Ovary (tissue), 9 donors: ENCODE results near the gene DCAF4. TPM values are rescaled to one million over a fixed set of nuclear protein-coding genes. Genes with fewer than 3 reads are reported as not detected.

Source experiments
- DNase-seq, 5 donors: peaks; one replicate each; pipeline ENCODE4 v3.0.0-alpha.2; 2019 to 2020
- H3K27ac ChIP-seq, 2 donors: fragments of 200-600 bp; one replicate each; pipeline versions ENCODE4 v1.5.1 to v1.8.0; 2019 to 2022
- H3K27me3 ChIP-seq: fragments of 200-600 bp; one replicate; pipeline ENCODE4 v1.8.0; 2022
- H3K36me3 ChIP-seq: fragments of 200-600 bp; sonication (generic); one replicate; pipeline ENCODE4 v1.5.1; 2019
- H3K4me1 ChIP-seq: one replicate; pipeline ENCODE4 v1.8.1; 2013; ENCODE audit warnings: mild to moderate bottlenecking, moderate library complexity; ENCODE audit not compliant: insufficient read depth
- H3K4me3 ChIP-seq: fragments of 200-600 bp; sonication (generic); one replicate; pipeline ENCODE4 v1.5.1; 2017
- H3K9me3 ChIP-seq, 2 donors: fragments of 200-600 bp in 1 of 2; sonication (generic) in 1 of 2; one replicate each; pipeline versions ENCODE4 v1.5.1 to v1.8.1; 2013 to 2019; ENCODE audit warnings: mild to moderate bottlenecking in 1 of 2, moderate library complexity in 1 of 2
- EP300 ChIP-seq: sonication (generic); formaldehyde crosslinking; IDR thresholded peaks from one replicate; pipeline ENCODE4 v1.6.1; 2017; ENCODE audit warnings: antibody characterized with exemption
- POLR2A ChIP-seq: fragments of 450-650 bp; IDR thresholded peaks from one replicate; pipeline ENCODE4 v1.6.1; 2017; ENCODE audit warnings: antibody characterized with exemption, mild to moderate bottlenecking, moderate library complexity
- WGBS, 3 donors: extraction: QIAGEN DNeasy Blood & Tissue Kit in 1 of 3; methylation state at CpG; one replicate each; pipeline versions ENCODE4 v1.1.5 to v1.1.7; 2013 to 2017; 5-methylcytosine and 5-hydroxymethylcytosine counted together
- intact Hi-C, 4 donors: fragments of 100-400 bp; cut with DNase I; formaldehyde crosslinking; loops; one replicate each; pipeline versions ENCODE4 v1.11.0 to v1.15.1; 2022 to 2023
- polyA plus RNA-seq, 2 donors: library from polyadenylated mRNA; stranded (reverse); fragments of 200-250 nt in 1 of 2; fragments of 350-450 nt in 1 of 2; fragmentation: Illumina TruSeq in 1 of 2; extraction: RNeasy Lipid Tissue Mini Kit (QIAGEN cat#74804) in 1 of 2; gene quantifications; one replicate each; pipeline ENCODE4 v1.2.3, GENCODE V29; 2013 to 2014
- total RNA-seq, 7 donors: library from RNA; depleted of rRNA in 2 of 7; stranded (reverse); fragments of >200 nt in 2 of 7; fragmentation: NEBNext Ultra II Directional in 3 of 7; extraction: Animal tissue kit (Norgen Biotek cat#: 25700) in 3 of 7; gene quantifications; one replicate each; pipeline versions ENCODE4 v1.1.0 to v1.2.4, GENCODE V29; 2016 to 2023
- TF ChIP-seq, protein P1 (sequence below), 3 donors: fragments of 450-650 bp in 2 of 3; fragments of 200-600 bp in 1 of 3; IDR thresholded peaks; one replicate each; pipeline versions ENCODE4 v1.5.1 to v1.8.0; 2016 to 2022; ENCODE audit warnings: antibody characterized with exemption in 3 of 3, mild to moderate bottlenecking in 1 of 3
- donor health status: DM: no; HTN: no; CAD: no; lungs with moderate emphysema.
- donor health status: DM: no; HTN: no; CAD: no.
- donor health status: Bipolar disorder and iron deficiency.
- donor health status: DM: yes; HTN: yes; CAD: no.
- donor health status: DM: no; HTN: no; CAD: no.
- donor health status: DM: yes; HTN: yes; CAD: no.

Gene DCAF4
- total and polyA plus RNA-seq, 9 donors, result 12.2 to 31.1 (median 20.4) TPM

DNA sequence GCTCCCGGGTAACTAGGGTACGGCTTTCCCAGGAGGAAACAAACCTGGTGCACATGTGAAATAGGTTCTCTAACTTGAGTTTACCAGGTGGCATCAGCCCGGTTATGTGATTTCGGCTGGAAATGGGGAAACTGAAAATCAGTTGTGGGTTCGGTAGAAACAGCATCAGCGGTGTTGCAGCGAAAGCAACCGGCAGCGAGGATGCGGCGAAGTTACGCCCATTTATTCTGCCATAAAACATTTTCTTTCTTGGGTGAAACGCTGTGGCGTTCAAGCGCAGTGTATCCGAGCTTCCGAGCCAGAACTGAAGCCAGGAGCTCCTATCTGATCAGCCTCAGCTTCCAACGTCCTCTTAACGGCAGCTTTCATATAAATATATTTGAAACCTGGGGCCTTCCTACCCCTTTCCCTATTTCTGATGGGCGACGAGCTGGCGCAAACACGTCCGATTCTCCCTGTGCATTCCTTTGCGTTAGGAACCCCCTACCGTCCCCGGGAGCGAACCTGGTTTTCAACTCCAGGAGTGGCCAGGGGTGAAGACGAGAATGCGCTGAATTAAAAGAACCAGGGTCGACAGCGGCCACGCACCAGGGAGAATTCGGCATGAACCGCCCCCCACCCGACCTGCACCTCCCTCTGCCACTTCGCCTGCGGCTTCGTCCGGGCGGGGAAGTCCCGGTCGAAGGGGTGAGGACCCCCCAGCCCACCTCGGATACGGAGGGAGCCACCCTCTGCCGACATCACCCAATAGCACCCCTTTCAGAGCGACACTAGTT, 34.0 kb upstream of the DCAF4 start:
- peak; percentile 31 to 51 (median 40) for DNase-seq

DNA sequence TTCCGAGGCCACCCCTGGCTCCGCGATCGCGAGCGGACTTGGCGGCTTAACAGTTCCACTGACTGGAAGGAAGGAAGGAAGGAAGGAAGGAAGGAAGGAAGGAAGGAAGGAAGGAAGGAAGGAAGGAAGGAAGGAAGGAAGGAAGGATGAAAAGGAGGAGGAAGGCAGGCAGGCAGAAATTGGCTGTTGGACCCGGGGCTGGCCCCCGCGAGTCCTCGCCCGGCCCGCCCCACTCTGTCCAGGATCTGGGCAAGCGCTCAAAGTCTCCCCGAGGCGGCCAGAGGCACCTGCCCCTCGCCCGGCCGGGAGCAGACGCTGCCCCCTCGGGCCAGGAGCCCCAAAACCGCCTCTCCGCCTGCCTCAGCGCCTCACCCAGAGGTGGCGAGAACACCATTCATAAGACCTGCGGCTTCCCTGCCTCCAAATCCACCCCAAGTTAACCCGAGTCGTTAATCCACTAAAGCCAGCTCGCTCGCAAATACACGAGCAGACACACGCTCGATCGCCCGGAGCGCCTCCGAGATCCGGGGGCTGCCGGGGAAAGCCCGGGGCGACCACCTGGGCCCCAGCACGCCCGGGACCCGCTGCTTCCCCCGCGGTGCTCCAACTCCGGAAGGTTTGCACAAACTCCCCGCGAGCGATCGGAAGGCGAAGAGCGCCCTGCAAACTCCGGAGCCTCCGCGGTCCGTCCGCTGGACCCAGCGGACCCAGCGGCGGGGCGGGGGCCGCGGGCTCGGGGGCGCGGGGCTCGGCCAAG, 33.2 kb upstream of the DCAF4 start:
- no peaks in the 10 kb centered on the region for H3K36me3 ChIP-seq
- H3K4me3 ChIP-seq, result peak overlapping the region; percentile 53
- 0 to 1% (median 0%) methylated on average over 54 to 68 of the region's 68 CpGs for WGBS, 3 donors
- no peaks in the 10 kb centered on the region for H3K27me3 ChIP-seq
- H3K9me3 ChIP-seq, result no peaks in the 10 kb centered on the region
- DNase-seq, result peak; percentile 39 to 61 (median 56)
- H3K27ac ChIP-seq, result peak overlapping the region; percentile 65 to 74
- peaks cover 6% of the 10 kb centered on the region for H3K4me1 ChIP-seq
- intact Hi-C loops, result loop anchor here in 2 of 4 donors (10.0 kb wide), 2 partner anchors 108 to 178 kb away; no protein-coding TSS in a partner anchor
- TF ChIP-seq POLR2A, result no peak
- TF ChIP-seq, protein P1, sequence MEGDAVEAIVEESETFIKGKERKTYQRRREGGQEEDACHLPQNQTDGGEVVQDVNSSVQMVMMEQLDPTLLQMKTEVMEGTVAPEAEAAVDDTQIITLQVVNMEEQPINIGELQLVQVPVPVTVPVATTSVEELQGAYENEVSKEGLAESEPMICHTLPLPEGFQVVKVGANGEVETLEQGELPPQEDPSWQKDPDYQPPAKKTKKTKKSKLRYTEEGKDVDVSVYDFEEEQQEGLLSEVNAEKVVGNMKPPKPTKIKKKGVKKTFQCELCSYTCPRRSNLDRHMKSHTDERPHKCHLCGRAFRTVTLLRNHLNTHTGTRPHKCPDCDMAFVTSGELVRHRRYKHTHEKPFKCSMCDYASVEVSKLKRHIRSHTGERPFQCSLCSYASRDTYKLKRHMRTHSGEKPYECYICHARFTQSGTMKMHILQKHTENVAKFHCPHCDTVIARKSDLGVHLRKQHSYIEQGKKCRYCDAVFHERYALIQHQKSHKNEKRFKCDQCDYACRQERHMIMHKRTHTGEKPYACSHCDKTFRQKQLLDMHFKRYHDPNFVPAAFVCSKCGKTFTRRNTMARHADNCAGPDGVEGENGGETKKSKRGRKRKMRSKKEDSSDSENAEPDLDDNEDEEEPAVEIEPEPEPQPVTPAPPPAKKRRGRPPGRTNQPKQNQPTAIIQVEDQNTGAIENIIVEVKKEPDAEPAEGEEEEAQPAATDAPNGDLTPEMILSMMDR (IDR thresholded peaks at IDR 0.05), result no peak
- no peak for TF ChIP-seq EP300

More for the DNA sequence above, 34.0 kb upstream of the DCAF4 start:
- peak overlapping the region; percentile 65 to 74 for H3K27ac ChIP-seq
- no peaks in the 10 kb centered on the region for H3K9me3 ChIP-seq
- intact Hi-C loops, result loop anchor here in 2 of 4 donors (10.0 kb wide), 2 partner anchors 107 to 177 kb away; no protein-coding TSS in a partner anchor
- 0 to 1% (median 1%) methylated on average over 46 to 47 of the region's 47 CpGs for WGBS, 3 donors
- H3K4me1 ChIP-seq, result peaks cover 6% of the 10 kb centered on the region
- no peaks in the 10 kb centered on the region for H3K27me3 ChIP-seq
- peak overlapping the region; percentile 53 for H3K4me3 ChIP-seq
- no peak for TF ChIP-seq EP300
- no peaks in the 10 kb centered on the region for H3K36me3 ChIP-seq

DNA sequence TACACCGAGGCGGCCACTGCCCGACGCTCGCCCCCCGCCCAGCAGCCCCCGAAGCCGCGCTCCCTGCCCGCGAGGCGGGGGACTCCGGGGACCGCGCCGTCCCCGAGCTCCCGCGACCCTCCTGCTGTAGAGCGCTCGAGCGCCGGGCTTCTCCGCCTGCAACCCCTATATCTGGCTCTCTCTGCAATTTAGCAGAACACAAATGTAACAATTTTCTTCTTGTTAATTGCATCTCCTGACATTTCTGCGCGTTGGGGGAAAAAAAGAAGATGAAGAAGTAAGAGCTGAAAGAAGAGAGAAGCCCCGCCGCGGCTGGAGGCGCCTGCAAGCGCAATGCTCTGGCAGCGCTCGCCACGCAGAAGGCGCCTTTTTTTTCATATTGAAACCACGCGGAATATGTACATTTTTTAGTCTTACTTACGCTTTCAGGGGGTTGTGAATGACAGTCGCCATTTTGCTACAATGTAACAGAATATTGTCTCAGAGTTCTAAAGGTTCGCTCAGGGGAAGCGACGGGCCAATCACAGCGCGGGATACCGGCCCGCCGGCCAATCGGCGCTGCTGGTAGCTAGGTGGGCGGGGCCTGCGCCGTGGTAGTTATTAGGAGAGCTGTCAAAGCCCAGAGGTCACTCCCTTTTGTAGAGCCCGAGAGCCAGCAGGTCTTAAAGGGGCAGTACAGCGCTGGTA, 32.5 kb upstream of the DCAF4 start, which contains the start of gene DPF3:
DPF3 (minus strand) TSS at position 466 of the 687 bp plus-strand sequence; CDS start at position 453, 13 bp downstream.
- WGBS, 3 donors, result 0 to 1% (median 0%) methylated on average over 47 to 54 of the region's 54 CpGs
- no peaks in the 10 kb centered on the region for H3K36me3 ChIP-seq
- peak; percentile 93 to 96 (median 95) for DNase-seq
- no peaks in the 10 kb centered on the region for H3K27me3 ChIP-seq
- H3K9me3 ChIP-seq, result no peaks in the 10 kb centered on the region
- TF ChIP-seq POLR2A (no peak), EP300 (no peak)
- TF ChIP-seq, protein P1 (IDR thresholded peaks at IDR 0.05), result no peak
- H3K4me1 ChIP-seq, result peaks cover 6% of the 10 kb centered on the region
- peak within 1 kb of the TSS; percentile 65 to 74 for H3K27ac ChIP-seq
- intact Hi-C loops, result loop anchor here in 2 of 4 donors (10.0 kb wide), 2 partner anchors 109 to 179 kb away; no protein-coding TSS in a partner anchor
- peak within 1 kb of the TSS; percentile 53 for H3K4me3 ChIP-seq

DNA sequence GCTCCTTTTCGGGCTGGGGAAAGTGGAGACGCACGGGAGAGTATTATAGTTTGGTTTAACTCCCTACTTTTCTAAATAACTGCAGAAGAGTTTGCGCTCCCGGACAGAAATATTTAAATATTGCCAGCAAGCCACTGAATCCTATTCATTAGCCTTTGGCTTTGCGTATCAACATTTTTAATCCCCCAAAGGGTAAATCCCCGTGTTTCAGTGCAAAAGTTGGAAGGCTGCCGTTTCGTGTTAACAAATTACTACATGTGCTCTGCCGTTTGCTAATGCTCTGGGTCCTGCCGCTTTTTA, 32.0 kb upstream of the DCAF4 start:
- TF ChIP-seq, protein P1 (IDR thresholded peaks at IDR 0.05), result no peak
- TF ChIP-seq POLR2A (no peak), EP300 (no peak)
- no peak for DNase-seq
- Histone ChIP-seq H3K9me3 (no peaks in the 10 kb centered on the region), H3K27me3 (no peaks in the 10 kb centered on the region), H3K4me1 (peaks cover 6% of the 10 kb centered on the region), H3K27ac (no peak overlapping the region), H3K4me3 (peak overlapping the region; percentile 53), H3K36me3 (no peaks in the 10 kb centered on the region)
- intact Hi-C loops, result loop anchor here in 2 of 4 donors (10.0 kb wide), 2 partner anchors 109 to 179 kb away; no protein-coding TSS in a partner anchor
- WGBS, 3 donors, result 0 to 1% (median 0%) methylated on average over 11 of the region's 11 CpGs
